ENCODE data around the gene TMC1.

Gene TMC1

GRCh38 chr9:72883875-72884274 lies 362.5 kb downstream of the TMC1 start:
- DNase-seq: no peak

GRCh38 chr9:72884508-72884907 lies 363.1 kb downstream of the TMC1 start:
- no peak for DNase-seq

Data from NCI-H510A (cell line).